GM10266 (cell line): ENCODE data around the gene CASP9.
"Not testable (repeated sequence)": the region's sequence is repeated elsewhere in the genome, so short reads cannot be mapped to it uniquely, and the experiment has no call there.

Experiments used
- DNase-seq: peaks from one replicate; pipeline ENCODE4 v3.0.0; 2012; ENCODE audit errors: extremely low spot score
- CTCF ChIP-seq: IDR thresholded peaks from 2 replicates; pipeline ENCODE4 v1.5.1; 2012; ENCODE audit warnings: mild to moderate bottlenecking, low read depth; ENCODE audit not compliant: control insufficient read depth, insufficient read depth; ENCODE audit errors: missing control alignments

Gene CASP9

GRCh38 chr1:15526490-15527339, 2.7 kb upstream of the CASP9 start, which contains the start of gene DNAJC16:
Gene DNAJC16, plus strand, starts transcription at chr1:15526848. Its CDS starts 2,258 bp downstream, at chr1:15529106.
- peak; percentile 39 for TF ChIP-seq CTCF
- DNase-seq = peak; percentile 86

GRCh38 chr1:15526021-15526489, 2.0 kb upstream of the CASP9 start:
- no peak for TF ChIP-seq CTCF
- DNase-seq = no peak

DNA sequence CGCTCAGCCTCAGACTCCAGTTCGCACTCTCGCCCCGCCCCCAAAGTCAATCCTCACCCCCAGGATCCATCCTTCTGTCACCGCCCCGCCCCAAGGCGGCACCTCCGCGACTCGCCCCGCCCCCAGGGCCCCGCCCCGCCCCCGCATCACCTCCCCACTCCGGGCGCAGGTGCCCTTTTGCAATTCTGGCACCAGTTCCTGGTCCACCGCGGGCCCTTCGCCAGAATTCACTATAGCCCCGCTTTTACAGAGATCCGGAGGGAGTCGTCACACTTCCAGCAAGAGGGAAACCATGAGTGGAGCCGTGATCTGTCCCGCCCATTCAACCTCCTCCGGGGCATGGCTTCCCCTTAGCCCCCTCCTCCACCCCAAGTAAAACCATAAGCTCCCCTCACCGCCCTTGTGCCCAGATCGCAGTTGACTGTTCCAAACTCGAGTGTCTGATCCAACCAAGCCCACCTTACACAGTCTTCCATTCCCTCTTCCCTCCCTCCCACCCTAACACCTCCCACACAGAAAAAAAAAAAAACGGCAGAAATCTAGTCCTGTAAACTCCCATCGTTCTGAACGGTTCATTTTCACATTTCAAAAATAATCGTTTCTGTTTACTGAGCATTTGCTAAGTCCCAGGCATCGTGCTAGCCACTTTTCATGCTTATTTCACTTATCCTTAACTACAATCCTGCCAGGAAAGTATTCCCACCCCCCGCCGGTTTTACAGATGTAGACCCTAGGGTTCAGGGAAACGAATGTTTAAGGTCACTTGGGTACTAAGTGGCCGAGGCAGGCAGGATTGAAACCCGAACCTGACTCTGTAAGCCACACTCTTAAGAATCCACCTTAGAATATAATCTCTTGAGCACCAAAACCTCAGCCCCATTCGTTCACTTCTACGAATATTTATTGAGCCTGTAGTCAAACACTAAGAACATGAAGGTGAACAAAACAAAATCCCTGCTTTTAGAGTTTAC, 1.3 kb upstream of the CASP9 start:
- no peak for TF ChIP-seq CTCF
- DNase-seq = no peak

- DNase-seq = peak; percentile 97
- no peak for TF ChIP-seq CTCF
Observed at GRCh38 chr1:15524283-15525049, 451 bp upstream of the CASP9 start.

- DNase-seq = no peak
- no peak for TF ChIP-seq CTCF
Observed at GRCh38 chr1:15523104-15524020, 653 bp downstream of the CASP9 start.

- no peak for TF ChIP-seq CTCF
Observed at GRCh38 chr1:15522551-15522950, 1.5 kb downstream of the CASP9 start.

GRCh38 chr1:15521206-15521906, 2.7 kb downstream of the CASP9 start:
- DNase-seq = not testable (repeated sequence)

More at GRCh38 chr1:15522551-15522950, 1.5 kb downstream of the CASP9 start:
- no peak for DNase-seq
